Endothelial cell (in vitro differentiated cells): ENCODE data around the gene MXI1. TPM values are rescaled to one million over a fixed set of nuclear protein-coding genes. Genes with fewer than 3 reads are reported as not detected.

Source experiments
- DNase-seq: peaks from one replicate; pipeline ENCODE4 v3.0.0; 2021; ENCODE audit warnings: low spot score
- H3K27ac Mint-ChIP-seq: one replicate; pipeline ENCODE4 v1.8.0; 2021; ENCODE audit warnings: mixed read lengths, inconsistent platforms; ENCODE audit not compliant: unreplicated experiment
- H3K27me3 Mint-ChIP-seq: one replicate; pipeline ENCODE4 v1.8.0; 2021; ENCODE audit warnings: mild to moderate bottlenecking, moderate library complexity, mixed read lengths, inconsistent platforms; ENCODE audit not compliant: unreplicated experiment
- H3K36me3 Mint-ChIP-seq: one replicate; pipeline ENCODE4 v1.8.0; 2021; ENCODE audit warnings: mild to moderate bottlenecking, low read depth, mixed read lengths, inconsistent platforms; ENCODE audit not compliant: unreplicated experiment
- H3K4me1 Mint-ChIP-seq: one replicate; pipeline ENCODE4 v1.8.0; 2021; ENCODE audit warnings: mild to moderate bottlenecking, mixed read lengths, inconsistent platforms; ENCODE audit not compliant: unreplicated experiment
- H3K4me3 Mint-ChIP-seq: one replicate; pipeline ENCODE4 v1.8.0; 2021; ENCODE audit warnings: mild to moderate bottlenecking, mixed read lengths, inconsistent platforms; ENCODE audit not compliant: unreplicated experiment
- H3K9me3 Mint-ChIP-seq: one replicate; pipeline ENCODE4 v1.8.0; 2021; ENCODE audit warnings: mixed read lengths, inconsistent platforms; ENCODE audit not compliant: unreplicated experiment
- CTCF ChIP-seq: fragments of 200-600 bp; sonication (generic); IDR thresholded peaks from one replicate; pipeline ENCODE4 v1.5.0; 2021; ENCODE audit warnings: antibody characterized with exemption; ENCODE audit not compliant: unreplicated experiment
- total RNA-seq: library from RNA; stranded (reverse); fragmentation: NEBNext Ultra II Directional; extraction: Animal tissue kit (Norgen Biotek cat#: 25700); gene quantifications from one replicate; pipeline ENCODE4 v1.2.1, GENCODE V29; 2021; ENCODE audit not compliant: unreplicated experiment

The MXI1 gene
- total RNA-seq, 1 donor from 2014 or later: 10.3 TPM

DNA sequence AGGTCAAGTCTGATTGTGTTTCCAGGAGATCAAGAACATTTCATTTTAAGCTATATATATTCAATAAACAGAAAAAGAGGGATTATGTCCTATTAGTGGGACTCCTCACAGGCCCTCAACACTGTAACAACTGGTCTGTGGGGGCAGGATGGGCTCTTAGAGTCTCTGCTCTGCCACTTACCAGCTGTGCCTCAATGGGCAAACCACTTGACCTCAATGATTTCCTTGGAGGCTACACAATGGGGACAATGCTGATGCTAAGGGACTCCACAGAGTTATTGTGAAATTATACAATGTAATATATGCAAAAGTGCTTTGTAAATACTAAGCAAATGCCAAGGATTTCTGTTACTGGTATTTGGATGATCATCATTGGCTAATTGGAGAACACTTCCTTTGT is 33.2 kb upstream of the MXI1 start:
- no peak for DNase-seq
- no peaks in the 10 kb centered on the region for H3K36me3 Mint-ChIP-seq
- no peak overlapping the region for H3K4me3 Mint-ChIP-seq
- TF ChIP-seq CTCF: no peak
- H3K9me3 Mint-ChIP-seq: no peaks in the 10 kb centered on the region
- H3K27me3 Mint-ChIP-seq: peaks cover 11% of the 10 kb centered on the region
- no peak overlapping the region for H3K27ac Mint-ChIP-seq
- H3K4me1 Mint-ChIP-seq: peaks cover 18% of the 10 kb centered on the region

- Mint-ChIP-seq H3K9me3 (no peaks in the 10 kb centered on the region), H3K27me3 (peaks cover 9% of the 10 kb centered on the region), H3K27ac (no peak overlapping the region), H3K36me3 (no peaks in the 10 kb centered on the region), H3K4me3 (no peak overlapping the region), H3K4me1 (peaks cover 14% of the 10 kb centered on the region)
- no peak for DNase-seq
- TF ChIP-seq CTCF: no peak
Measured at GRCh38 chr10:110174816-110175215, 32.6 kb upstream of the MXI1 start.

- H3K4me1 Mint-ChIP-seq: peaks cover 14% of the 10 kb centered on the region
- no peak overlapping the region for H3K27ac Mint-ChIP-seq
- no peak for TF ChIP-seq CTCF
- peaks cover 7% of the 10 kb centered on the region for H3K27me3 Mint-ChIP-seq
- H3K36me3 Mint-ChIP-seq: no peaks in the 10 kb centered on the region
- H3K4me3 Mint-ChIP-seq: no peak overlapping the region
- no peaks in the 10 kb centered on the region for H3K9me3 Mint-ChIP-seq
- DNase-seq: no peak
Measured at GRCh38 chr10:110175406-110175805, 32.0 kb upstream of the MXI1 start.

- Mint-ChIP-seq H3K4me3 (no peak overlapping the region), H3K9me3 (no peaks in the 10 kb centered on the region), H3K27ac (no peak overlapping the region), H3K4me1 (peaks cover 8% of the 10 kb centered on the region), H3K36me3 (no peaks in the 10 kb centered on the region), H3K27me3 (peaks cover 5% of the 10 kb centered on the region)
- DNase-seq: no peak
- TF ChIP-seq CTCF: no peak
Measured at GRCh38 chr10:110176141-110177030, 31.0 kb upstream of the MXI1 start.

GRCh38 chr10:110179220-110179619 is 28.2 kb upstream of the MXI1 start:
- Mint-ChIP-seq H3K27ac (peak overlapping the region; percentile 49), H3K27me3 (peaks cover 5% of the 10 kb centered on the region), H3K36me3 (no peaks in the 10 kb centered on the region), H3K4me1 (peaks cover 8% of the 10 kb centered on the region), H3K4me3 (no peak overlapping the region), H3K9me3 (no peaks in the 10 kb centered on the region)
- DNase-seq: no peak
- no peak for TF ChIP-seq CTCF
